T-helper 2 cell treated with Interferon-gamma antibody and Interleukin-4, amounts not matched to agents 100 ng/mL and 5 ng/mL, for 36 hours (primary cell): ENCODE data around the gene GIT2. TPM values are rescaled to one million over a fixed set of nuclear protein-coding genes. Genes with fewer than 3 reads are reported as not detected.
"Not testable (repeated sequence)": the region's sequence is repeated elsewhere in the genome, so short reads cannot be mapped to it uniquely, and the experiment has no call there.

Experiments
- intact Hi-C: fragments of 100-400 bp; cut with micrococcal nuclease; formaldehyde crosslinking; loops from one replicate; pipeline ENCODE4 v1.15.1; 2023
- total RNA-seq: library from RNA; stranded (reverse); gene quantifications from 2 replicates; pipeline ENCODE4 v1.2.3, GENCODE V29; 2022

GIT2 gene
- total RNA-seq, 1 donor from 2014 or later: 106 TPM

DNA sequence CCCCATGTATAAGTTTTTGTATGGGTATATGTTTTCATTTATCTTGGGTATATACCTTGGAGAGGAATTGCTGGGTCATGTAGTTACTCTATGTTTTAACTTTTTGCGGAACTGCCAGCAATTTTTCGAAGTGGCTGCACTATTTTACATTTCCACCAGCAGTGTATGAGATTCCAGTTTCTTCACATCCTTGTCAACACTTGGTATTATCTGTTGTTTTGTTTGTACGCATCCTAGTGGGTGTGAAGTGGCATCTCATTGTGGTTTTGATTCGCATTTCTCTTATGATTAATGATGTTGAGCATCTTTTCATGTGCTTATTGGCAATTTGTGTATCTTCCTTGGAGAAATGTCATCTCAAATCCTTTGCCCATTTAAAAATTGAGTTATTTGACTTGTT lies 9.9 kb upstream of the GIT2 start:
- intact Hi-C loops: no loop called here

DNA sequence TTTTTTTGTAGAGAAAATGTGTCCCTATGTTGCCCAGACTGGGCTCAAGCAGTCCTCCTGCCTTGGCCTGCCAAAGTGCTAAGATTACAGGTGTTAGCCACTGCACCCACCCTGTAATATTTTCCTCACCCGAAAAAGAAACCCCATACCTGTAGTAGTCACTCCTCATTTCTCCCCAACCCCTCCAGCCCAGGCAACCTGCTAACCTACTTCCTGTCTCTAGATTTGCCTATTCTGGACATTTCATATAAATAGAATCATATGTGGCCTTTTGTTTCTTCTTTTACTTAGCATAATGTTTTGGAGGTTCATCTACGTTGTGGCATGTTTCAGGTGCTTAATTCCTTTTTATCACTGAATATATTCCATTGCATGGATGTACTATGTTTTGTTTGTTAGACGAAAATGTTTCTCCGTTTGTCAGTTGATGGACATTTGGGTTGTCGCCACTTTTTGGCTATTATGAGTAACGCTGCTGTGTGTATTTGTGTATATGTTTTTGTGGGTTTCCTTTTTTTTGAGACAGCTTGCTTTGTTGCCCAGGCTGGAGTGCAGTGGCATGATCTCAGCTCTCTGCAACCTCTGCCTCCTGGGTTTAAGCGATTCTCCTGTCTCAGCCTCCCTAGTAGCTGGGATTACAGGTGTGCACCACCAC lies 9.3 kb upstream of the GIT2 start:
- intact Hi-C loops: no loop called here

DNA sequence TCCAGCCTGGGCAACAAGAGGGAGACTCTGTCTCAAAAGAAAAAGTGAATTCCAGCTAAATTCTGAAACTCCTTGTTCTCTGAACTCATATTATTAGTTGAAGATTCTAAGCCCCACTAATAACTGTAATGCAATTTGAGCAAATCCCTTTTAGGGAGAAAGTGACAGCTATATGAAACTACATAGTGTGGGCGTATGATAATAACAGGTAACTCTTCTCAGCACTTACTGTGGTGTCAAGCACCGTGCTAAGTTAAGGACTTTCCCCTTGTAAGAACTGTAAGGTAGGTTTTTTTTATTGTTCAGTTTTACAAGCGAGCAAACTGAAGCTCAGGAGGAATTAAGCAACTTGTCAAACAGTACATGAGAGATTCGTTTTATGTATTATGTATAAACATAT lies 8.4 kb upstream of the GIT2 start:
- intact Hi-C loops: no loop called here

DNA sequence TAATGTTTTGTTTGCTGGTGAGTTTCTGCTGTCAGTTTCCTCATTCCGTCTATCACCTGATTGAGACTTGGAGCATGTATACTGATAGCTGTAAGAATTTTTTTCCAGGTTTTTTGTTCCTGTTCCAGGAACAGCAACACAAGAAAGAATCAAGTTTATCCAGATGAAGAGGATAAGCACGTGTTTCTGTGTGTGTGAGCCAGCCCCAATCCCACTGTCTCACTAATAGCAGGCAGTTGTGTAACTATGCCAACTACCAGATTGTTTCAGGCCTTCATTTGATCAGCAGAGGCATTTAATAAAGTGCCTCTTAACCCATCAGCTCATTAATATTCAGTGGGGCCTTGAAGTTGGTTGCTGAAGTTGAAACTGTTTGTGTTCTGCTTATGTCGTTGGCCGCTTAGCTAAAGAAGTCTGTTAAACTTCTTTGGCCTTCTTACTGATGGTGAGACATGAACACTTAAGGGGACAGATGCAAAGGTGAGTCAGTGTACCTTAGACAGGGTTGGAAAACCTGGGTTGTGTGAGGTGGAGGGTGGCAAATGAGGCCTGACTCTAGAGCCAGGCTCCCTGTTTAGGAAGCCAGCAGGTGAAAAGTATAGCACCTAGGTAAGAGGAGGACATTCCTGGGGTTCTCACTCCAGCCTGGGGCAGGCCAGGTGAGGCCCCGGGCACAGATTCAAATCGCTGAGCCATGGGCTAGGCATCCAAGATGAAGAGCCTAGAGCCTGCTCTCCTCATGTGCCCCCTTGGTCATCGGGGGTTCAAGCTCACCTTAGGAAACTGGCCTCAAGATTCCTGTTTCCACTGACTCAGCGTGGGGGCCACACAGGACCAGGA lies 6.7 kb upstream of the GIT2 start:
- intact Hi-C loops: no loop called here

DNA sequence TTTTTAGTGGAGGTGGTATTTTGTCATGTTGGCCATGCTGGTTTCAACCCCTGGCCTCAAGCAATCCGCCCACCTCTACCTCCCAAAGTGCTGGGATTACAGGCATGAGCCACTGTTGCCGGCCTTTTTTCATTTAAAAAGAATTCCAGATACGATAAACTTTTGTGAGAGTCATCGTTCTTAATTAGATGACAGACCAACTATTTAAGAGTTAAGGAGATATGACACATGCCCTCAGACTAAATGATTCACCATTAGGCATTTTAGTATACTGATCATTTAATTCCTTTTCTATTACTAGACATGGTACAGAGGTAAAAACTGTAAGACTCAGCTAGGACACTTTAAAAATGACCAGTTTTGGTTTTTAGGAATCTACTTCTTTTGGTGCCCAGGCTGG lies 5.4 kb upstream of the GIT2 start:
- intact Hi-C loops: loop anchor here (2.0 kb wide), 1 partner anchor 37 kb away; no protein-coding TSS in a partner anchor

DNA sequence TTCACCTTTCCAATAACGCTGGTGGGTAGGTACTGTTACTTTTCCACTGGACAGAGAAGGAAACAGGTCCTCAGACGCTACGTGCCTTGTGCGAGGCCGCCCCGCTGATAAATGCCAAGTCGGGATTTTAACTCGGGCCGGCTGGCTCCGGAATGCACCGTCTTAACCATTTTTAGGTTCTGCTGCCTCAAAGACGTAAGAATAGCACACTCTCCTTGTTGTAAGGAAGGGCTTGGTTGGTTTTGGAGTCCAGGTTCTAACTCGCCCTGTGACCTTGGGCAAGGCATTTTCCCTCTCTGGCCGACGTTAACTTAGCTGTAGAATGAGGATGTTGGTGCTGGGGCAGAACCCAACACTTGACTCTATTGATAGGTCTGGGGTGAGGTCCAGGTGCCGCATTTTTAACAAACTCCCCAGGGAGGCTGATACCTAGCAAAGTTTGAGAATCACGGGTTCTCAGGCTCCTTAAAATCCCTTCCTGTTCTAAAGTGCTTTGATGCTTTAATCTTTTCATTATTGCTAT lies 3.9 kb upstream of the GIT2 start:
- intact Hi-C loops: loop anchor here (1.0 to 5.0 kb wide), 3 partner anchors 15 to 502 kb away; partner anchors contain the start of genes RAD9B and VPS29

DNA sequence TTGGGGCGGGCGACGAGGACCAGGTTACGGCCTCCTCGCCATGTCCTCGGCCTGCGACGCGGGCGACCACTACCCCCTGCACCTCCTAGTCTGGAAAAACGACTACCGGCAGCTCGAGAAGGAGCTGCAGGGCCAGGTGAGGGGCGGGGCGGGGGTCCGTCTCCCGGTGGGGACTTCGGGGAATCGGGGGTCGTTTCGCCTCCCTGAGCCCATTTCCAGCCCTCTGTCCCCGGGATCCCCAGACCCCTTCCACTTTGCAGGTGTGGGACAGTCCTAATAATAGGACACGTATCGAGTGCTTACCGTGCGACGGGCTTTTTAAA lies 3.4 kb upstream of the GIT2 start:
- intact Hi-C loops: loop anchor here (1.0 to 5.0 kb wide), 2 partner anchors 16 to 503 kb away; partner anchors contain the start of genes RAD9B and VPS29

DNA sequence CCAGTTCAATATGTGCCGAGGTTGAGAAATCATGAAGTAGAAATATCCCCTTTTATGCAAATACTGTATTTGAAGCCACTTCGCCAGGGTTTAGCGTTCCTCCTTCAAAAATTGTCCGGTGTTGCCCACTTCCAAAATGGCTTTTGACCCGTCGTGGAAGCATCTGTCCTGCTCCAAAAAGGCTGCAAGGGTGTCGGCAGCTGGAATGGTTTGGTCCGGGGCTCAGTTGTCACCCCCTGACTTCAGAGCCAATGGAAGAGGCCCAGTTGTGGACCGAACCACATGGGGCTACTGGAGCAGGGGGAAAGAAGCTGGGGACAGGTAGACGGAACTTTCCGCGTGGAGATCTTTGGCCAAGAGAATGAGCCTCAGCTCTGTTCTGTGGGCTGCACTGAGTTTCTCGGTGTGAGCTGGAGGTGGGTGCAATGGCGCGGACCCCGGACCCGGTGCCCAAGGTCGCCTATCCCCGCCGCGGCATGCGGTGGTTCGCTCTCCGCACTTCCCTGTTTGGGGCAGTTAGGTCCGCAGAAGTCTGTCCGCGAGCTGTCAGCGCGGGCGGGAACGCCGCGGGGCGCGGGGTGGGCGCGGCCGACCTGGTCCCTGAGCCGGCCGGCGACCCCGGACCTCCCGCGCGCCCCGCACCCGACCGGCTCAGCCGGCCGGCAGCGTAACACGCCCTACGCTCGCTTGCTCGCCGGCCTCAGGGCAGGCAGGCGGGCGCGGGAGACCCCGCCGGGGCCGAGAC lies 2.9 kb upstream of the GIT2 start, which contains the start of gene ANKRD13A:
Gene ANKRD13A, plus strand, starts transcription at position 527 of the 745 bp plus-strand sequence. CDS start 259 bp downstream, outside the sequence.
- intact Hi-C loops: loop anchor here (1.0 to 5.0 kb wide), 2 partner anchors 16 to 503 kb away; partner anchors contain the start of genes RAD9B and VPS29

DNA sequence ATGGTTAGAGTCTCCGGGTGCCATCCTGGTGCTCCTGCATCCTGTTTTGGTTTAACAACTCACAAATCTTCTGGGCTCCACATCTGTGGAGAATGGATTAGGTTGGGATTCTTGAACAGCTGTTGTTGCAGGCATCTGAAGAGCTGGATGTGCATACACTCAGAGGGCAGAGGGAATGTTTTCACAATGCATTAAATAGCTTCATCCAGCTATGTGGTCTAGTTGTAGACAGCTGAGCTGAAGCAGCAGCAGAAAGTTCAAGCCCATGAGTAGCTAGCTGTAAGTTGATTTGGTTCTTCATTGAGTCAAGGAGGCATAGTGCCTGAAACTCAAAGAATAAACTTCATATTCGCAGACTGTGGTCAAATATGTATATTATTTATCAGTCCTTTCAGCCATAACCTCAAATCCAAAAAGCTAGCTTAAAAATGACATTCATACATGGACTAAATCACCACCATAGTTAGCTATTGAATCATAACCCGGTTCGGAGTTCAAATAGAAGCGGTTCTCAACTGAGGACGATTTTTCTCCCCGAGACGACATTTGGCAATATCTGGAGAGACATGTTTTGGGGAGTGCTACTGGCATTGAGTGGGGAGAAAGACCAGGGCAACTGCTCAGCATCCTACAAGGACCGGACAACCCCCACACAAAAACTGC lies 2.2 kb upstream of the GIT2 start:
- intact Hi-C loops: loop anchor here (5.0 kb wide), 1 partner anchor 504 kb away; the partner anchor contains the start of genes RAD9B and VPS29

DNA sequence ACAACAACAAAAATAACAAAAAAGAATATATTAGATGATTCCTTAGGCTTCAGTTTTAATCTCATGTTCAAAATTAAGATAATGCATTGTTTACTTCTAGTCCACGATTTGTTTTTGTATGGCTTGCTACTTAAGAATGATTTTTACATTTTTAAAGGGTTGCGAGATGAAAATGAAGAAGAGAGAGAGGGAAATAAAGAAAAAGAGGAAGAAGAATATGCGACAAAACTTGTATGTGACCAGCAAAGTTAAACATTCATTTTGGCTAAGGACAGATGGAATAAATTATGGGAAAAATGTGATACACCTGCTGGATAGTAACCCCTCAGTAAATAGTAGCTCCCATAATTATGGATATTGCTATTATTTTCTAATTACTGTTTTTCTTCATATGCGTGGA lies 1.2 kb upstream of the GIT2 start:
- intact Hi-C loops: loop anchor here (5.0 kb wide), 1 partner anchor 505 kb away; the partner anchor contains the start of genes RAD9B and VPS29

DNA sequence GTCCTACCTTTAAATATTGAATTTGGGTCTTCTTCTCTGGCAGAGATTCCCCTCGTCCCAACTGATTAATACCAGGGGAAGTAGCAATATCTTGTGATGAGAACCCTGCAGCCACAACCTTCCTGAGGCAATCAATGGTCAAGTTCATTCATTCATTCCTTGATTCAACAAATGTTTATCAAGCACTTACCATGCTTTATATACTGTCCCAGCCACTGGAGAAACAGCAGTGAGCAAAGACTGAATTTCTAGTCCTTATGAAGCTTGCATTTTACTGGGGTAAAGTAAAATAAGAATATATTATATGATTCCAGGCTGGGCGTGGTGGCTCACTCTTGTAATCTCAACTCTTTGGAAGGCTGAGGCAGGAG lies 300 bp upstream of the GIT2 start:
- intact Hi-C loops: loop anchor here (1.0 to 5.0 kb wide), 3 partner anchors 96 to 506 kb away; partner anchors contain the start of genes ATP2A2, RAD9B, TCHP and VPS29

DNA sequence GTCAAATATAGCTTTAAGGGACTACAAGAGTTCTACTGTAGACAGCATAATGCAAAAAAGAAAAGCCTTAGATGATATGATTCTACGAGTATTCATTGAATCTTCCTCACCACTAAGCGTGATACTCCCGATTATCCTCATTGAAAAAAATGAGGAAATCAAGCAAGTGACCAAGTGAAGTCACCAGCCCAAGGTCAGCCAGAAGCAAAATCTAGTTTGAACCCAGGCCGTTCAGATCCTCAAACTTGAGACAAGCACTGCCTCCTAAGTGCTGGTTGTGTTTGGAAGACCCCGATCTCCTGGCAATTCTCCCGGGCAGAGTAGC lies 845 bp downstream of the GIT2 start:
- intact Hi-C loops: loop anchor here (2.0 to 5.0 kb wide), 3 partner anchors 15 to 507 kb away; partner anchors contain the start of genes C12orf76, RAD9B and VPS29

DNA sequence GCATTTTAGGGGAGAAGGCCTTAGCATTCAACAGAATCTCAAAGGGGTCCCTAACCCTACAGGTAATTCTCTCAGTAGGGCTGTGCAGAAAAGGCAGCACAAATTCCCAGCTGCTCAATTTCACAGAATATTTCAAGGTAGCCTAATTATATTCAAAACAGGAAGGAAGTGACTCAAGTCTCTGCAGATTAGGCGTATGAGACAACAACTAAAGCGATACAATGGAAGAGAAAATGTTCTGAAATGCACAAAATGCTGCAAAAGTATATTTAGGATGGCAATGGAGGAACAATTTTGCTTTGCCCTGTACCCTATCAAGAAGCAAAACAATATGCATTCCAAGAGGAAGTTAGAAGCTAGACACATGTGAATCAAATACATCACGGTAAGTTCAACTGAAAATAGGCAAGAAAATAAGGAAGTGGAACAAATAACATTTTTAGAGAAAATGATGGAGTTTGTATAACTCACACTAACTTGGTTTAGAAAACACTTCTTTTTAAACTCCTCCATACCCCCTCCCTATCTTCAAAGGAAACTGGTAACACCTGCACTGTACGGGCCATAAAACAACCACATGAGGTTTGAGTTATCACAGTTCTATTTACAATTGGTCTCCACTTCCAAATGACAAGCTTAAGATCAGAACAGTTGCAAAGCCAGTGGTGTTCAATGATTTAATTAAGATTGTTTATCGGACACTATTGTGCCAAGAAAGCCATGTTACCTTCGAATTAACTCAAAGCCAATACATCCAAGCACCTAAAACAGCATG lies 1.6 kb downstream of the GIT2 start:
- intact Hi-C loops: loop anchor here (2.0 to 5.0 kb wide), 3 partner anchors 14 to 508 kb away; partner anchors contain the start of genes C12orf76, RAD9B and VPS29

DNA sequence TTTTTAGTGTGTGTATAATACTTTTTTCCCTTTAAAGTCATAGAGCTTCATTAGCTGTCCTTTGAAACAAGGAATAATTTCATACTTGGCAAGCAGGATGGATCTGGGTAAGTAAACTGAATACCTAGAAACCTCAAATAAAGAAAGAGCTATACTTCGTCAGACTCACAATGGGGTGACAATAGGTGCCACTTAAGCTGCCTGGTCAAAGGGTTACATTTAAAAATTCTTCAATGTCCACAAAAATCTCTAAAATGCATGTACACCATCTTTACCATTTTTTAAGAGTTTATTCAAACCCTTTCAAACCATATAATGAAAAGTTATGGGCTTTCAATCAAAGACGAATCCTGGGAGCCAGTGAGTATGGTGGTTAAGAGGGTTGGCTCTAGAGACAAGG lies 3.1 kb downstream of the GIT2 start:
- intact Hi-C loops: no loop called here

DNA sequence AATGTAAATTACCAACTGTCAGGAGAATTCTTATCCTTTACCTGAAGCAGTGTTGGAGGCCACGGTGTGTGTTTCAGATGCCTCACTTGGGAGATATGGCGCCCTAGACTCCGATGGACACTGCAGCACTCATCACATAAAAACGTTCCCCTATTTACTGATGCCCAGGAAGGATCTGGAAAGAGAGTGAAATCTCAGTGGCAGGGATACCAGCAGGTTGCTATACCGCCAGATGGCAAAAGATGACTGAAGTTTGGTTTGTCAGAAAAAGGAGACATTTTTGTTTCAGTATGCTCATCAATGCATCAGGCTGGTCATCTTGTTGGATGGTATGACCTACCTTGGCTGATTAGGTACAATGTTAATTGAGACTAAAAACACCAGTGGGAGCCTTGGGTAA lies 4.6 kb downstream of the GIT2 start:
- intact Hi-C loops: no loop called here

DNA sequence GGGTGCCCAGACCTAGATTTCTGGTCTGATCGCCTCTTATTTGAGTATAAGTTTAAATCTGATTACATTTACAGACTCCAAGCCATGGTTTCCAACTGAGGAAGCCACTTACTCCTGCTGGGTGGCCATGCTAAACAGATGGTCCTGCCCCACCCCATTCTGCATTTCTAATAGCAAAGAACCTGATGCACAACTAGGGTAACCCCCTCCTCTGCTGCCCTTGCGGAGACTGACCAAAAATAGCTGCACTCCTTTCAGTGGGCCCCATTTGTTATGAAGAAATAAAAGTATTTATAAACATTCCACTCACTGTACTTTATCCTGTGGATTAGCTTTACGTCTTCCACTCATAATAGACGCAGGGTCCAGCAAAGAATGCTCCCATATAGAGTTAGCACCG lies 6.8 kb downstream of the GIT2 start:
- intact Hi-C loops: no loop called here

DNA sequence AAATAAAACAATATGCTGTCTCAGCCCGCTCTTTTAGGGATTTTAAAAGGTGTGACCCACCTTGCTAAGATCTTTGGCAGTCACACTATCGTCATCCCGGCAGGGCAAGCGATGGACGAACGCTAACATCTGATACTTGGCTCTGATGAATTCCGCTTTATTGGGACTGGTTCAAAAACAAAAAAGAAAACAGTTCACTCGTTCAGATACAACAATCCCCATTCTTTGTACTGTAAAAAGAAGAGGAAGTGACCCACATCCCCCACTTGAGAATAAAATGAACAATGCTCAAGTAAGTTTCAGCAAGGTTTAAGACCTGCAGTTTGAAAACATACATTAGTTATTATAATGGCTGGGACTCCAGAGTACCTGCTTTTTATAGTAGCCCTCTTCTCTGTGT lies 7.3 kb downstream of the GIT2 start:
- intact Hi-C loops: no loop called here

DNA sequence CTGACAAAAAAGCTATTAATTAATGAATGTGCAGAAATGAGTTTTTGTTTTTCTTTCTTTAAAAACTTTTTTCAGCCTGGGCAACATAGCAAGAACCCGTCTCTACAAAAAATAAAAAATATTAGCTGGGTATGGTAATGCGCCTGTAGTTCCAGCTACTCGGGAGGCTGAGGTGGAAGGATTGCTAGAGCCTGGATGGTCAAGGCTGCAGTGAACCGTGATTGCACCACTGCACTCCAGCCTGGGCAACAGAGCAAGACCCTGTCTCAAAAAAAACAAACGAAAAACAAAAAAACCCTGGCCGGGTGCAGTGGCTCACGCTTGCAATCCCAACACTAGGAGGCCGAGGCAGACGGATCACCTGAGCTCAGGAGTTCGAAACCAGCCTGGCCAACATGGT lies 7.9 kb downstream of the GIT2 start:
- intact Hi-C loops: no loop called here

DNA sequence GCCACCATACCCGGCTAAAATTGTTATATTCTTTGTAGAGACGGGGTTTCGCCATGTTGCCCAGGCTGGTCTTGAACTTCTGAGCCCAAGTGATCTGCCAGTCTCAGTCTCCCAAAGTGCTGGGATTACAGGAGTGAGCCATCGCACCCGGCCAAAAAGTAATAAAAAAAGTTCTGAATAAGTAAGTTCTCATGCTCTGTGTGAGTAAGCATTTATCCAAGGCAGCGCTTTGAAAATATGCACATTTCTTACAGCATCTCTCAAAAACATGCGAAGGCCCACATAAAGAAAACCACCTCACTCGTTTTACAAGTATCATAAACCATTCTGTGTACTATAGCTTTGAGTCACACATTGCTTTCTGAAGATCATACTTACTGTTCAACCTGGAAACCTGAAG lies 8.6 kb downstream of the GIT2 start:
- intact Hi-C loops: no loop called here

DNA sequence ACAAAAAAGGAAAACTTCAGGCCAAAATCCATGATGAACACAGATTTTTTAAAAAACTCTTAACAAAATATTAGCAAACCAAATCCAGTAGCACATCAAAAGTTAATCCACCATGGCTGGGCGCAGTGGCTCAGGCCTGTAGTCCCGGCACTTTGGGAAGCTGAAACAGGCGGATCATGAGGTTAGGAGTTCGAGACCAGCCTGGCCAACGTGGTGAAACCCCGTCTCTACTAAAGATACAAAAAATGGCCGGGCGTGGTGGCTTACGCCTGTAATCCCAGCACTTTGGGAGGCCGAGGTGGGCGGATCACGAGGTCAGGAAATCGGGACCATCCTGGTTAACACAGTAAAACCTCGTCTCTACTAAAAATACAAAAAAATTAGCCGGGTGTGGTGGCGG lies 9.9 kb downstream of the GIT2 start:
- intact Hi-C loops: not testable (repeated sequence)
